Measurements from ENCODE around the gene HAPLN3. TPM values are rescaled to one million over a fixed set of nuclear protein-coding genes. Genes with fewer than 3 reads are reported as not detected.

Gene HAPLN3
- polyA plus RNA-seq, 2 of the 4 experiments (the other 2 are of a cell fraction): 8.5 to 39.7 TPM

- H3K4me3 ChIP-seq: peak overlapping the region; percentile 66
- H3K27ac ChIP-seq: peak overlapping the region; percentile 73 to 89
- TF ChIP-seq NFE2L2 (conservative IDR thresholded peaks at IDR 0.05; ENCODE audit: low read length): no peak
- TF ChIP-seq ZFP36 (IDR thresholded peaks at IDR 0.05; ENCODE audit: borderline replicate concordance, partially characterized antibody): no peak
- no peak for TF ChIP-seq KDM5A (IDR thresholded peaks at IDR 0.05)
- TF ChIP-seq HOXB13 (CRISPR knock-in tag; IDR thresholded peaks at IDR 0.05; ENCODE audit: low read depth): no peak
- TF ChIP-seq PBX3 (IDR thresholded peaks at IDR 0.05): no peak
- TF ChIP-seq MAFK (IDR thresholded peaks at IDR 0.05; ENCODE audit: partially characterized antibody): no peak
- TF ChIP-seq ZC3H11A (IDR thresholded peaks at IDR 0.05): no peak
- no peak for TF ChIP-seq KDM1A (IDR thresholded peaks at IDR 0.05; ENCODE audit: low read depth)
- no peak for TF ChIP-seq GATA3 (IDR thresholded peaks at IDR 0.05; ENCODE audit: borderline replicate concordance)
- no peak for TF ChIP-seq CHD2 (IDR thresholded peaks at IDR 0.05; ENCODE audit: low read length, partially characterized antibody)
- no peak for TF ChIP-seq MAZ (IDR thresholded peaks at IDR 0.05; ENCODE audit: borderline replicate concordance, low read depth, low read length)
- 0 out of 3 replicates have a peak, but pooled peaks have one; percentile 11 for TF ChIP-seq CTCF (IDR thresholded peaks at IDR 0.05)
- TF ChIP-seq MYC (IDR thresholded peaks at IDR 0.05; ENCODE audit: borderline replicate concordance, low read length): 0 out of 2 replicates have a peak, but pooled peaks have one; percentile 0
- no peak for TF ChIP-seq FOXS1 (CRISPR knock-in tag; IDR thresholded peaks at IDR 0.05)
- TF ChIP-seq BCL3 (IDR thresholded peaks at IDR 0.05): no peak
- TF ChIP-seq FOSL2 (IDR thresholded peaks at IDR 0.05): no peak
- TF ChIP-seq FOSL2 (CRISPR knock-in tag; IDR thresholded peaks at IDR 0.05): 0 out of 2 replicates have a peak, but pooled peaks have one; percentile 28
- no peak for TF ChIP-seq FOSB (CRISPR knock-in tag; IDR thresholded peaks at IDR 0.05)
- TF ChIP-seq USF2 (IDR thresholded peaks at IDR 0.05): no peak
- TF ChIP-seq JUNB (IDR thresholded peaks at IDR 0.05): no peak
- DNase-seq (ENCODE audit: low read depth in 1 of 2, low spot score in 1 of 2) (peak; percentile 53 to 67), ATAC-seq (peak; percentile 36 to 51; a peak in 4 of 6 replicates), FAIRE-seq (no peak)
- no peaks in the 10 kb centered on the region for H3K9me3 ChIP-seq
- ChIA-PET POLR2A (interaction anchor here (1.0 to 3.4 kb wide), 7 partner anchors 17 to 102 kb away, joined by 3 to 40 read pairs (median 5); no protein-coding TSS in a partner anchor), CTCF (interaction anchor here (0.6 to 32.8 kb wide), 16 partner anchors 7 to 332 kb away, joined by 3 to 851 read pairs (median 4); partner anchors contain the start of genes ABHD2, FANCI and HAPLN3)
- 16% methylated on average over 5 of the region's 5 CpGs for WGBS (ENCODE audit: missing lambda C conversion rate)
- H3K4me1 ChIP-seq: peaks cover 25% of the 10 kb centered on the region
- H3K4me2 ChIP-seq: peak overlapping the region; percentile 88
These were observed 16.4 kb upstream of the HAPLN3 start for GRCh38 chr15:88911766-88912118.

- POLR2A ChIA-PET: interaction anchor here (3.4 kb wide), 1 partner anchor 72 kb away, joined by 40 read pairs; no protein-coding TSS in a partner anchor
- no peak for DNase-seq (ENCODE audit: low read depth in 1 of 2, low spot score in 1 of 2)
- Histone ChIP-seq H3K9me3 (no peaks in the 10 kb centered on the region), H3K27ac (peak overlapping the region in 1 of 2 experiments; percentile 89; a peak in 2 of 6 replicates), H3K4me1 (peaks cover 35% of the 10 kb centered on the region), H3K4me2 (peak overlapping the region; percentile 88; the same call in 2 of the 3 replicates), H3K4me3 (no peak overlapping the region)
- CTCF ChIA-PET: interaction anchor here (0.6 to 32.8 kb wide), 11 partner anchors 5 to 111 kb away, joined by 3 to 851 read pairs (median 12); partner anchors contain the start of gene HAPLN3
- no peak for FAIRE-seq
- ATAC-seq: no peak
- WGBS (ENCODE audit: missing lambda C conversion rate): 91% methylated on average over 12 of the region's 12 CpGs
- TF ChIP-seq RAD21 (conservative IDR thresholded peaks at IDR 0.05 in 1 of 2, IDR thresholded peaks at IDR 0.05 in 1 of 2) (no peak), NR3C1 (IDR thresholded peaks at IDR 0.05) (no peak), CHD4 (IDR thresholded peaks at IDR 0.05; ENCODE audit: borderline replicate concordance) (no peak), HOXB13 (CRISPR knock-in tag; IDR thresholded peaks at IDR 0.05; ENCODE audit: low read depth) (no peak), MAFK (IDR thresholded peaks at IDR 0.05; ENCODE audit: partially characterized antibody) (no peak), SREBF2 (IDR thresholded peaks at IDR 0.05) (no peak), ELK1 (IDR thresholded peaks at IDR 0.05; ENCODE audit: low read depth, low read length) (no peak), PHF8 (IDR thresholded peaks at IDR 0.05; ENCODE audit: borderline replicate concordance, low read depth) (no peak), CEBPB (IDR thresholded peaks at IDR 0.05) (no peak), KDM1A (IDR thresholded peaks at IDR 0.05; ENCODE audit: low read depth) (no peak), POLR2A (IDR thresholded peaks at IDR 0.05; ENCODE audit: low read length) (no peak), RNF2 (IDR thresholded peaks at IDR 0.05; ENCODE audit: borderline replicate concordance, low read depth) (no peak), ATOH8 (CRISPR knock-in tag; IDR thresholded peaks at IDR 0.05; ENCODE audit: low read depth) (no peak)
These were observed 14.8 kb upstream of the HAPLN3 start for GRCh38 chr15:88909956-88910831.

Measured in A549 (cell line).